Smooth muscle cell (in vitro differentiated cells): Measurements from ENCODE around the gene CLHC1. TPM values are rescaled to one million over a fixed set of nuclear protein-coding genes. Genes with fewer than 3 reads are reported as not detected.

ENCODE experiments used
- DNase-seq: peaks from one replicate; lab custom pipeline; 2025; ENCODE audit not compliant: unreplicated experiment; lab: John Stamatoyannopoulos, UW
- H2AFZ ChIP-seq: fragments of 200-600 bp; sonication (generic); 2 replicates; pipeline ENCODE4 v1.6.0; 2016; ENCODE audit warnings: antibody characterized with exemption, low read depth, mild to moderate bottlenecking
- H3F3A ChIP-seq: fragments of 200-600 bp; sonication (generic); 2 replicates; pipeline ENCODE4 v1.6.0; 2017; ENCODE audit warnings: antibody characterized with exemption, low read depth
- H3K27ac ChIP-seq: fragments of 200-600 bp; sonication (generic); 2 replicates; pipeline ENCODE4 v1.5.1; 2016; ENCODE audit warnings: low read depth, mild to moderate bottlenecking
- H3K27me3 ChIP-seq: fragments of 200-600 bp; sonication (generic); 2 replicates; pipeline ENCODE4 v1.6.1; 2016; ENCODE audit warnings: low read depth, mild to moderate bottlenecking
- H3K36me3 ChIP-seq: fragments of 200-600 bp; sonication (generic); 2 replicates; pipeline ENCODE4 v1.5.1; 2016; ENCODE audit warnings: low read depth
- H3K4me1 ChIP-seq: fragments of 200-600 bp; sonication (generic); 2 replicates; pipeline ENCODE4 v1.5.1; 2016; ENCODE audit warnings: low read depth
- H3K4me2 ChIP-seq: fragments of 200-600 bp; sonication (generic); 2 replicates; pipeline ENCODE4 v1.6.0; 2016; ENCODE audit warnings: mild to moderate bottlenecking
- H3K4me3 ChIP-seq: fragments of 200-600 bp; sonication (generic); 2 replicates; pipeline ENCODE4 v1.5.1; 2016; ENCODE audit warnings: mild to moderate bottlenecking
- H3K79me2 ChIP-seq: fragments of 200-600 bp; sonication (generic); 2 replicates; pipeline ENCODE4 v1.6.0; 2016; ENCODE audit warnings: low read depth, mild to moderate bottlenecking
- H3K9ac ChIP-seq: fragments of 200-600 bp; sonication (generic); 2 replicates; pipeline ENCODE4 v1.6.0; 2016; ENCODE audit warnings: low read depth
- H3K9me3 ChIP-seq: fragments of 200-600 bp; sonication (generic); replicated peaks from 2 replicates; pipeline ENCODE4 v1.5.1; 2016; ENCODE audit warnings: low read depth
- H4K20me1 ChIP-seq: fragments of 200-600 bp; sonication (generic); 2 replicates; pipeline ENCODE4 v1.6.0; 2016; ENCODE audit warnings: low read depth
- CTCF ChIP-seq: fragments of 200-600 bp; sonication (generic); IDR thresholded peaks from 2 replicates; pipeline ENCODE4 v1.5.1; 2017; ENCODE audit warnings: borderline replicate concordance, mild to moderate bottlenecking, antibody characterized with exemption; ENCODE audit not compliant: insufficient read depth, poor library complexity, severe bottlenecking
- WGBS: methylation state at CpG from one replicate; pipeline ENCODE4 v1.1.7; 2016; ENCODE audit warnings: low lambda C conversion rate; 5-methylcytosine and 5-hydroxymethylcytosine counted together
- polyA plus RNA-seq: library from polyadenylated mRNA; unstranded; fragments of >200 nt; fragmentation: Nextera tagmentation; extraction: Ambion mirVana; gene quantifications from 2 replicates; pipeline ENCODE4 v1.2.1, GENCODE V29; 2016
- total RNA-seq: library from RNA; depleted of rRNA; stranded (reverse); fragments of >200 nt; gene quantifications from 2 replicates; pipeline ENCODE4 v1.2.3, GENCODE V29; 2014

CLHC1 gene
- total and polyA plus RNA-seq, 2 experiments from 2014 or later, result 10.0 to 14.4 TPM

GRCh38 chr2:55180374-55180773, 51.7 kb downstream of the CLHC1 start:
- no peaks in the 10 kb centered on the region for H3K36me3 ChIP-seq
- H3K4me2 ChIP-seq, result no peak overlapping the region
- WGBS, result 92% methylated on average over 2 of the region's 2 CpGs
- no peaks in the 10 kb centered on the region for H3K27me3 ChIP-seq
- no peak overlapping the region for H2AFZ ChIP-seq
- no peak overlapping the region for H3K4me3 ChIP-seq
- no peak overlapping the region for H3K27ac ChIP-seq
- H3K79me2 ChIP-seq, result no peaks in the 10 kb centered on the region
- no peak overlapping the region for H3K9ac ChIP-seq
- no peaks in the 10 kb centered on the region for H3K9me3 ChIP-seq
- H3F3A ChIP-seq, result no peaks in the 10 kb centered on the region
- H4K20me1 ChIP-seq, result no peaks in the 10 kb centered on the region
- no peak for DNase-seq
- H3K4me1 ChIP-seq, result no peaks in the 10 kb centered on the region
- TF ChIP-seq CTCF, result no peak

GRCh38 chr2:55176094-55176415, 56.0 kb downstream of the CLHC1 start:
- no peaks in the 10 kb centered on the region for H3F3A ChIP-seq
- H3K9ac ChIP-seq, result no peak overlapping the region
- no peaks in the 10 kb centered on the region for H3K36me3 ChIP-seq
- H3K9me3 ChIP-seq, result no peaks in the 10 kb centered on the region
- no peaks in the 10 kb centered on the region for H3K79me2 ChIP-seq
- no peak overlapping the region for H3K27ac ChIP-seq
- H2AFZ ChIP-seq, result no peak overlapping the region
- no peak for DNase-seq
- H4K20me1 ChIP-seq, result no peaks in the 10 kb centered on the region
- H3K27me3 ChIP-seq, result no peaks in the 10 kb centered on the region
- H3K4me1 ChIP-seq, result no peaks in the 10 kb centered on the region
- H3K4me2 ChIP-seq, result no peak overlapping the region
- WGBS, result 46% methylated on average over 1 of the region's 1 CpG
- H3K4me3 ChIP-seq, result no peak overlapping the region
- no peak for TF ChIP-seq CTCF

GRCh38 chr2:55175254-55176093, 56.6 kb downstream of the CLHC1 start:
- Histone ChIP-seq H3K36me3 (no peaks in the 10 kb centered on the region), H3K27me3 (no peaks in the 10 kb centered on the region), H3K4me2 (no peak overlapping the region), H3K9ac (no peak overlapping the region), H3K79me2 (no peaks in the 10 kb centered on the region), H4K20me1 (no peaks in the 10 kb centered on the region), H3K9me3 (no peaks in the 10 kb centered on the region), H2AFZ (no peak overlapping the region), H3F3A (no peaks in the 10 kb centered on the region), H3K4me3 (no peak overlapping the region), H3K27ac (no peak overlapping the region), H3K4me1 (no peaks in the 10 kb centered on the region)
- peak; percentile 59 for TF ChIP-seq CTCF
- DNase-seq, result no peak
- WGBS, result 65% methylated on average over 5 of the region's 5 CpGs
